NCI-H82 (cell line): Measurements from ENCODE around the gene PSME2.

Source experiments
- DNase-seq: peaks from one replicate; lab custom pipeline; 2025; lab: John Stamatoyannopoulos, UW

PSME2 gene, protein sequence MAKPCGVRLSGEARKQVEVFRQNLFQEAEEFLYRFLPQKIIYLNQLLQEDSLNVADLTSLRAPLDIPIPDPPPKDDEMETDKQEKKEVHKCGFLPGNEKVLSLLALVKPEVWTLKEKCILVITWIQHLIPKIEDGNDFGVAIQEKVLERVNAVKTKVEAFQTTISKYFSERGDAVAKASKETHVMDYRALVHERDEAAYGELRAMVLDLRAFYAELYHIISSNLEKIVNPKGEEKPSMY

DNA sequence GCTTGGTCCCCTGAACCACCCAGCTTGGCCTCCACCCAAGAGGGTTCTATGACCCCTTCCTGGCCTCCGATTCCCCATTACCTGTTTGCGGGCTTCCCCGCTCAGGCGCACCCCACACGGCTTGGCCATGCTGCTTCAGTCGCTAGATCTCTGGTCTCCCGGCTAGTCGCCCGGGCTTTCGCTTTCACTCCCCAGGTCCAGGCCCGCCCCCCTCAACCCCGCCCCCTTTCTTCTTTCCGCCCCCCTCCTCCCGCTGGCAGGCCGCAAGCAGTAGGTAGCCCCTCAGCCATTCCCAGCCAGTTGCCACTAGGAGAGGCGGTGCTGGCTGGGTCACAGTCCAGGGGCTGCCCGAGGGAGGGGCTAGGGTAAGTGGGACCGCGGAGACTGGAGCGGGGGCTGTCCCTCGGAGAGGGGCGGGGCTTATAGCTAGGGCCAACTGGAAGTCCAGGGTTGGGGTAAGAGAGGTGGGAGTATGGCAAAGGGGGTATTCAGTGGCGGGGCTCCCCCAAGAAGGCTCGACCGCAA is at the start of gene PSME2:
PSME2 (minus strand) TSS at position 158 of the 525 bp plus-strand sequence; CDS start at position 129, 29 bp downstream.
- peak; percentile 98 for DNase-seq

DNA sequence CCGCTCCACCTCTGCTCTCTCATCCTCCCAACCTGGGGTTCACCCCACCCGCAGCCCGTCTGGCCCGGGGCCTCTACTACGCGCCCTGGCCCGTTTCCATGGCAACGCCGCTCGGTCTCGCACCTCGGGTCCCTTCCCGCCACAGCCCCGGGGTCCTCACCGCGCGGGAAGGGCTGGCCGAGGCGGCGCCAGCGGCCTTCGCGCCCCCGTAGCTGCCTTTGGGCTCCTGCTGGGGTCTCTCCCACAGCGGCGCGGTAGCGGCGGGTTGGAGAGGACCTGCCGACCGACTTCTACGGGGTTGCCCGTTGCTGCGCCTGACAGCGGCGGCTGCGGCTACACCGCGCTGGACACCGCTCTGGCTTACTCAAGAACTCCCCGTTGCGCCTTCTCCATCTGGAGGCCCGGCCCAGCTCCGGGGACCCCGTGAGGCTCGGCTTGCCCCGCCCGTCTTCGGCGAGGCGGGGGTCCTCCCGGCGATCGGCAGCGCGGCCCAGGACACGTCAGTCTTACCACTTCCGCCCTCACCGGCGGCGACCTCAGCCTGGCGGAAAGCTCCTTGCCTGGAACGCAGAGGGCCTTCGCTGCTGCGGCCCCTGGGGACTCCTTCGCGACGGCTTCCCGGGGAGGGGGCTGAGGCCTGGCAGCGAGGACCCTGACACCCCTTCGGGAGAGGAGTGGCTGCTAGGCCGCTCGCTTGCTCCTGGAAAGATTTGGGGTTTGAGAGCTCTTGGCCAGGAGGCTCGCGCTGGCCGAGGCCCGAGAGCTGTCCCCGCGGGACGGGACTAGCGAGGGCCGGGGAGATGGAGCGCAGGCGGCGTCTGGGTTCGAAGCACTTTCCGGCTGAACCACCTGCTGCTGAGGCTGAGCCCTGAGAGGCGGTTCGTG is 49.0 kb upstream of the PSME2 start, which contains the start of gene TM9SF1:
TM9SF1 (minus strand) TSS at position 256 of the 885 bp plus-strand sequence. CDS start 422 bp downstream, outside the sequence.
- DNase-seq: peak; percentile 88

DNA sequence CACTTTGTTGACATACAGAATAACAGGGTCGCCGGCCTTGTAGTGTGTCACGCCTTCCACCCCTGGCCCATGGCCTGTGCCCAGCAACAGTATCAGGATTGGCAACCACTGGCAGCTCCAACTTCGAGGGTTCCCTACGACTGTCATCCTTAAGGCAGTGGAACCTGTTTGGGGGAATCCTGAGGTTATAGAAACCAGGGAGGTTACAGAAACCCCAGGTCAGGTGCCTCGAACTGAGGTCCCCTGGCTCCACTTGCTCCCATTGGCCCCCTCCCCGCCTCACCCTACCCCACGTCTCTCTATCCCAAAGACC is 48.4 kb upstream of the PSME2 start:
- DNase-seq: no peak

DNA sequence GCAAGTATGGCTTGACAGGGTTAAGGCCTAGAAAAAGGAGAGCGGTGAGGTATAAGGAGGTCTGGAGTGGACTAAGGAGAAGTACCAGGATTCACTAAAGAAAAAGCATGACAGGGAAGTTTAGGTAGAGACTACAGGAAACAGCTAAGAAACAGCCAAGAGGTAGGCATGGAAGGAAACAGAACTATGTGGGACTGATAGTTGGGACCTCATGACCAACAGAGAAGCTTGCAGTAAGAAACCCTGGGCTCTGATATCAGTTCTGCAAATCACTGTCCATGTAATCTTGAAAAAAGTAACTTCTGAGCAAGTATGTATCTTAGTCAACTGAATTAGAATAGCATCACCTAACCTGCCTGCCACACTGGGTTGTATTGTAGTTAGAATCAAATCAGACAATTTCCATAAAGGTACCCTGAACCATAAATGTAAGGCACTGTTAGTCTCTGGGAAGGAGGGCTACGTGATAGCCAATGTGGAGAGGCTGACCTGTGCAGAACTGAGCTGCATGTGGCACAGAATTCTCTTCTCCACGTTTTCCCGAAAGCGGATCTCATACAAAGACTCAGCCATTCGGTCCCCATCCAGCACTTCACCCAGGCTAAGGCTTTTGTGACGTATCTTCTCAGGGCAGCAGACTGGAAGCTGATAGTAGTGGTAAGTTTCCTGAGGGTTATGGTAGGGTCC is 47.9 kb upstream of the PSME2 start:
- no peak for DNase-seq

DNA sequence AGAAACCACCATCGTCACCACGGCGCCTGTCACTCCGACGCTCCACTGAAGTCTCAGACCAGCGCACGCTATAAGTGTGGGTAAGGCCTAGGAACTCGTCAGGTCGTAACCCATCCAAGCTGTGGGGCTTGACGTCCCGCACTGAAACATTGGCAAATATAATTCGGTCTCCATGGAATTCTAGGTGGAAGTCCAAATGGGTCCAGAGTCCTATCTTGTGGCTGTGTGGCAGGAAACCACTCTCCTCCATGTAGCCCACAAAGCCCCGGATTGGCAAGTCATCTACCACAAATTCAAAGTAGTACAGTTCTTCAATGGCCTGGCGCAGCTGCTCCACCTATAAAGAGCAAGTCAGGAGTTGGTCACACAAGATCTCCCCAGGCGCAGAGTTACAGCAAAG is 46.5 kb upstream of the PSME2 start:
- DNase-seq: no peak

DNA sequence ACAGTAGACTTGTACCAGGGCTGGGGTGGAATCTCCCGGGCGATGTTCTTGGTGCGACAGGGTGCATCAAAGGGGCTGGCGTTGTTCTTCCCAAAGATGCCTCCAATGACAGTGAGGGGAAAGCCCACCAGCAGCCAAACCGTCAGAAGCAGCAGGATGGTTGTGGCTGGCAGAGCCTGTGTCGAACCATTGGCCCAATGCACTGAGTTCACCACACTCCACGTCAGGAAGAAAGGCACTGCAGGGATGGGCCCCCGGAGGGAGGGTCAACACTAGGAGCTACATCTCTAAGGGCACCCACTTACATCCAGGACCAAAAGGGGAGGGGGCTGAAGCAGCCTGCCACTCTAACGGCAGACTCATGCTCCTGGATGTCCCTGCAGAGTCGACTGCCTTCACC is 44.0 kb upstream of the PSME2 start:
- no peak for DNase-seq

DNA sequence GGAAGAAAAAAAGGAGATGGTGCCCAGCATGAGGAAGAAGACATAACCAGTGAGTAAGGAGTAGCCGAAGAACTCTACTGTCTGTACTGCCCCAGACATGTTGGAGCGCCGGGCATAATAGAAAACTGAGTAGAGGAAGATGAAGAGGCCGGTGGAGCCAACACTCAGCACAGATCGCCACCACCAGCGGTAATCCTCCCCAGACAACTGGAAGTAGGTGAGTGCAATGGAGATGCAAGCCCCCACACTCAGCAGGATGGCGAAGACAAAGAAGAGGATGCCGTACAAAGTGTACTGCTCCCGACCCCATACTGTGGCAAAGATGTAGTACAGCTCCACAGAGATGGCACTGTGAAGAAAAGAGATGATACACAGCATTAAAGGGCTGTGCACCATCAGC is 43.0 kb upstream of the PSME2 start:
- DNase-seq: no peak

DNA sequence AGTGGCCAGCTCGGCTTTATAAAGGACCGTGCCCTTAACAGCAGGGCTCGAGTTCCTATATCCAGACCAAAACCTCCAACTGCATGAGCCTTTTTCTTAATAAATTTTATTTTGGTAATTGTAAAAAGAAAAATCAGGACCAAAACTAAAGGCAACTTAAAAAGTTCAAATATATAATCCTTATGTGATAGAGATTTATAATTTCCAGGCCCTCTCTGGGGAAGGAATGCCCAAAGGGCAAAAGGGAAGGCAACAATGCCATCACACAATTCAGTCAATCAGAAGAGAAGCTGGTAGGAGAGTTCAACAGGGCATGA is 42.6 kb upstream of the PSME2 start:
- DNase-seq: no peak

DNA sequence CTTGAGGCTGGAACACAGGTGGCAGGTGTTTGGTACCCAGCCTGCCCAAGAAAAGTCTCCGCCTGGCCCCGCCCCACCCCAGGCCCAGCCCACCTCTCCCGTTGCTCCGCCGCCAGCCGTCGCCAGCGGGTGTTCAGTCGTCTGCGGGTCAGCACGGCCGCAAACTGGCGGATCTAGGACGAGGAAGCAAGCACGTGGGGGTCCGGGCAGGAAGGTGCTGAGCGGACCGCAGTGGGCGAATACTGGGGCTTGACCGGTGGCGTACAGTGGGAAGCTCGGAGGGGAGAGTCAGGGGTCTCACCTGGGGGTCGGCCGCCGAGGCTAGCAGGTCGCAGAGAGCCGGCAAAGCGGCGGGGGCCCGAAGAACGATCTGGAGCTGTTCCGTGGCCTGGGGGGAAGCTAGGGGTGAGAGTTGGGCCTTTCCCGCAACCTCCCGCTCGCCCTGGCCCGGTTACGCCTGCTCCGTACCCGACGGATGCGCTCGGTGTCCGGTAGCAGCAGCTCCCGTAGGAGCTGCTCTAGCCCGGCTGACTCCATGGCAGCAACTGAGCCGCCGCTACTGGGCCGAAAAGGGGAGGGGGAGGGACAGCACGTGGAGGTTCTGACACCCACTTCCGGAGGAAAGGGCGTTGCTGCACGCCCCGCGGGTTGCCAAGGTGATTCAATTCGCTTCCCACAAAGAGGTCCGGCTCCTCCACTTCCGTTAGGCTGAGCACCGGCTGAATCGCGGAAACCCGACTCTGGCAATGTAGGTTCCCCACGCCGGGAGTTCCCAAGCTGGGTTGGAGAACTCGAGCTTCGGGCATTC is 42.0 kb upstream of the PSME2 start, which contains the start of gene IPO4:
IPO4 (minus strand) TSS at position 566 of the 808 bp plus-strand sequence; CDS start at position 537, 29 bp downstream.
- peak; percentile 98 for DNase-seq

DNA sequence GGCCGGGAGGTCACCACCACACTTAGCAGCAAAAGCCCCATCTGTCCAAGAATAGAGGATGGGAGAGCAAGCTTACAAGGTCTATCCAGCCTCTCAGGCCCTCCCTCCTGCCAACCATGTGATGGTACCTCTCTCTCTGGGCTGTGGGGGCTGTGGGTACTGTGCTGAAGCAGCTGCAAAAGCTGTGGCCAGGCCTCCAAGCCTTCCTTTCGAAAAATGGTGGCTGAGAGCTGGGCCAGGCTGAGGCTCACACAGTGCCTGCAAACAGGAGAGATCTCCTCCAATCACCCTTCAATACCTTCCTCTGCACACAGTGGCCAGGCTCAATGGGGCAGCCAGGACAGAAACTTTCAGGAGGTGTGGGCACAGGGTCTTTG is 41.1 kb upstream of the PSME2 start:
- DNase-seq: no peak

DNA sequence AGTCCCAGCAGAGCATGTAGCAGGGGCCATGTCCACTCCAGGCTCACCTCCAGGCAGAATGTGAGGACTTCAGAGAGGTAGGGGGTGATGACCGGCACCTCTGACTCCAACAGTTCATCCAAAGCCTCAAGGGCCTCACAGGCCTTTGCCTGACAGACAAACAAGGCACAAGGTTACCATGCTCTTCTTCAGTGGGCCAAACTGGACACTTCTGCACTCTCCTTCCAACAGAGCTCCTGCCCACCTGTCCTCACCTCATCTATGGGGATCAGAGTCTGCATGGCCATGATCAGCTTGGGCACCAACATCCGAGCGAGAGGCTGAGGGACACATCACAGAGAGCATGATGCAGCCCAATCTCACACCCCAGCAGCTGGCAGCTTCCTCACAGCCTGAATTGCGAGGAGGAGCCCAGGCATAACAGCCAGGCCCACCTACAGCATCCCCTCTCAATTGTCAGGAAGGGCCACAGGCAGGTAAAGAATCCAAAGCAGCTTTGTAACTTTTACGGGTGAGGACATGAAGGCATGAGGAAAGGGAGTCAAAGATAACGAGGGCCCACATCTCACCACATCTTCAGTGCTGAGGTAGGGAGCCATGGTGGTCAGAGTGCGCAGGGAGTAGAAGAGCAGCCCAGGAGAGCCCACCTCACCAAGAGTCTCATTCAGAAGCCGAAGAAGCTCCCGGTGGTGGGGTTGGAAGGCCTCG is 40.6 kb upstream of the PSME2 start:
- no peak for DNase-seq

DNA sequence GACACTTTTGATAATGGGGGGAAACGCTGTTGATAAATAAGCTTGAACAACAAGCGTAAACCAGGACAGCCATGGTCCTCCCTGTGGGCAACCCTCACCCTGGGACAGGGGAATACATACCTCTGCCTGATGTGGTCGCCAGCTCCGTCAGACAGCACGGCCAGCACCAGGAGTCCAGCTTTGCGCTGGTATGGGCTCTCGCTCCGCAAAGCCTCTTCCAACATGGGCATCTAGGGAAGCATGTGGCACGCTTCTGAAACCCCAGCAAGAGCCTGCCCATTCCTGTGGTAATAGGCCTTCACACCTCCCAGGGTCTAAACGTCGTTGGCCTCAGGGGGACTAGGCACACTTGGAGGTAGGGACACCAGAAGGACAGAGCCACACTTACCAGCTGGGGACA is 39.3 kb upstream of the PSME2 start:
- DNase-seq: no peak

DNA sequence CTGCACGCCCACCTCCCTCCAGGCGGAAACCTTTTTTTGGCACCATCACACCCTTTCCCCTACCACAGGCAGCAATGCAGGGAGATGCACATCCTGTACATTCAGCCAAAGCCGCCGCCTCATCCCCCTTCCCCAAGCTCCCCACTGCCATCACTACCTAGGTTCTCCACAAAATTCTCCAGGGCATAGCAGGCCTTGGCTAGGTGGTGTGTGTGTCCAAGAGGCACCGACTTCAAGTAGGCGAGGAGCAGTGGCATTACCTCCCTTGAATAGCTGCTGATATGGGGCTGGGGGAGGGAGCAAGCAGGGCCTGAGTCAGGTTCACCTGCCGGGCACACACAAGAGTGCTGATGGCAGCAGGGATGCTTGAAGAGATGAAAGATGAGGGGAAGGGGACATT is 38.6 kb upstream of the PSME2 start:
- DNase-seq: no peak

DNA sequence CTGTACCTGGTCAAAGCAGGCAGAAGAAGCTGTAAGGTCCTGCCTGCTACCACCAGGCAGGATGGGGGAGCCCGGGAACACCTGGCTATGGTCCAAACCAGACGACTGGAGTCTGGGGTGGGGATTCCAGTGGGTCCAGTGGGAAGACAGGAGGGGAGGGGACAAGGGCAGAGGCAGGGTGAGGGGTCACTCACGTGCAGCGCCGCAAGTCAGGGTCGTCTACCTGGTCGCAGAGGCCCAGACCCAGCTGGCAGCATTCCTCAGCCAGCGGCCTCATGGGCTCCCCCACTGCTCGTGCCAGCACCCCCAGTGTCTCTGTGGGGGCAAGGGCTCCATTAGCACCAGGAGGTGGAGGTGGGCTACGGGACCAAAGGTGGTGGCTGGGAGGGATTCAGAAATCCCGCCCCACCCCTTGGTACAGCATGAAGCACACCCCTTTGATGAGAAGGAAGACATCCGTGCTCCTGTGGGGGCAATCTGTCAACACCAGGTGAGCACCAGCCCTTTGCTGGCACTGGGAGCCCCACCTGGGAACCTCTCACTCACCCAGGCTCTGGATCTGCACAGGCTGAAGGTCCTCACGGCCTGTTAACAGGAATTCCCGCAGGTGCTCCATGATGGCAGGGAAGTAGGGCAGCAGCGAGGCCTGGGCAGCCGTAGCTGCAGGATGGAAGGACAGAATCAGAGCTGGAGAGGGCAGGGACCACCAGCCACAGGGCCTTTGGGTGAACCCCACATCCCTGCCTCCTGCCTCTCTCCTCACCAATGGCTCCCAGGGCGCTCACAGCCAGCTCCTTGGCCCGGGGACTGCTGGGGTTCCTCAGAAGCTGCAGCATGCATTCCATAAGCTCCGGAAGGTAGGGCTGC is 37.9 kb upstream of the PSME2 start:
- no peak for DNase-seq

DNA sequence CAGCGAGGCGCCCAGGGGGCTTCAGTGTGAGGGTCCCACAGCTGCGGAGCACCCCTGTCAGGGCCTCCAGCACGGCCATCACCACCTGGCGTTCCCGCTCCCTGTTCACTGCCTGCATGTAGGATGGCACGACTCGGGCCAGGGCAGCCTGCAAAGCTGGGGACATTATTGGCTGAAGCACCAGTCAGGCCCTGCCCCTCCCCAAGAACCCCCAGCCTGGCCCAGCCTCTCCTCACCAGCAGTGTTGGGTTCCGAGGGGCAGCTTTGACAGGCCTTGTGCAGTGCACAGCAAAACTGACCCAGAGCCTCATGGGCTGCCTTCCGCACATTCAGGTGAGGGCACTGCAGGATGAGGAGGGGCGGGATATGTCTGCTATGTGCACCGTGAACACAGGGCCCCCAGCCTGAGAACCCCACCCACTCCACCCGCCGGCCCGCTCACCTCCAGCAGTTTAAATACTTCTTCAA is 36.6 kb upstream of the PSME2 start:
- no peak for DNase-seq

DNA sequence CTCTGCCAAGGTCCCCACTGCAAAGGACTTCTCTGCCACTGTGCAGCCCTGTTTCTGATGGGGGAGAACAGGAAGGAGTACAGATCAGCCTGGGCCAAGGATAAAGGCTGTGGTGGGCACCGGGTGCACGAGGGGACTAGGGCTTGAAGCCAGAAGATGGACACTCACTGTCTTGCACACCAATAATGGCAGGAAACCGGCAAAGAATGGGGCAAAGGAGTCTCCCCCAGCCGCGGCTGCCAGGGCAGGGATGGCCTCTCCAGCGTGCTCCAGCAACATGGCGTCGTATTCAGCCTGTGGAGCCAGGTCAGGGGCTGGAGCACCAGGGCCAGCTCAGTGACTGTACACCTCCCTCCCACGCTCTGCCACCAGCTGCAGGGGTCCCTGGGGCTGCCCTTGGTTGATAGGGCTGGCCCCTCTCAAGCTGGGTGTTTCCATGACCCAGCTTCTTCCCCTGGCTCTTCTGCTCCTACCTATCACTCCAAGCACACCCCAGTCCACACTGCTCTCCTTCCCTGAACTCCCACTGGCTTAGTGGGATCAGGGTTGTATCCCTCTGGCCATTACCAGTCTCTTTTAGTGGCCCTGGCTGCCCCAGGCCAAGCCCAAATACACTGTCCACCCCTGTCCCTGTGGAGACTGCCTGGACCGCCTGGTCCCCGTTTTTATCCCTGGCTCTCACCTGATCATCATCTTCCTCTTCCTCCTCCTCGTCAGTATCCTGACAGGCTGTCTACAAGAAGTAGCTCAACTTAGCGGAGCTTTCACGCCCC is 35.9 kb upstream of the PSME2 start:
- DNase-seq: no peak

DNA sequence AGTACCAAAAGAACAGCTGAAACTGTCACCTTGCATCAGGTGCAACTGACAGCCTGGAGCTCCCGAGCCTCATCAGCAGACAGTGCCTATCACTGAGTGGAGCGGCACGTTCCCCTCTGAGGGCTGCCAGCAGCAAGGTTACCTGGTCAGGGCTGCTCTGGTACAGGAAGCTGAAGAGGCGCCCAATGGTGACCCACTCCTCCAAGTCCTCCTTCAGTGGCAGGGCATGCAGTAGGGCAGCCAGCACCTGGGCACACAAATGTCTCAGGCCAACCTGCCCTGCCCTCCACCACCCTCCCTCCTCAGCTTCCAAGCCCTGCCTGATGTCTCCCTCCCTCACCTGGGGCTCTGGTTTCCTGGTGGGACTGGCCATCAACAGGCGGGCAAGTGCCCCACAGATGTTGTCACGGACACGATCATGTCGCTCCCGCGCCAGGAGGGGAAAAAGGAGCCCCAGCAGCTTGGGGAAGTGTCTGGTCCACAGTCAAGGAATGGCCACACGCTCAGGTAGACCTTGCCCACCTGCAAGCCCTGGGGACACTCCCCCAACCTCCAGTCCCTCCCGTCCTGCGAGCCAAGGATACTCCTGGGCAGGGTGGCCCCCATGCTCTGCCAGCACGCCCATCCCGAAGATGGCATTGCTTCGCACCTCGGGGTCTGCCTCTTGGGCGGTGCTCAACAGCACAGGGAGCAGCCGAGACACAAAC is 35.1 kb upstream of the PSME2 start:
- no peak for DNase-seq

DNA sequence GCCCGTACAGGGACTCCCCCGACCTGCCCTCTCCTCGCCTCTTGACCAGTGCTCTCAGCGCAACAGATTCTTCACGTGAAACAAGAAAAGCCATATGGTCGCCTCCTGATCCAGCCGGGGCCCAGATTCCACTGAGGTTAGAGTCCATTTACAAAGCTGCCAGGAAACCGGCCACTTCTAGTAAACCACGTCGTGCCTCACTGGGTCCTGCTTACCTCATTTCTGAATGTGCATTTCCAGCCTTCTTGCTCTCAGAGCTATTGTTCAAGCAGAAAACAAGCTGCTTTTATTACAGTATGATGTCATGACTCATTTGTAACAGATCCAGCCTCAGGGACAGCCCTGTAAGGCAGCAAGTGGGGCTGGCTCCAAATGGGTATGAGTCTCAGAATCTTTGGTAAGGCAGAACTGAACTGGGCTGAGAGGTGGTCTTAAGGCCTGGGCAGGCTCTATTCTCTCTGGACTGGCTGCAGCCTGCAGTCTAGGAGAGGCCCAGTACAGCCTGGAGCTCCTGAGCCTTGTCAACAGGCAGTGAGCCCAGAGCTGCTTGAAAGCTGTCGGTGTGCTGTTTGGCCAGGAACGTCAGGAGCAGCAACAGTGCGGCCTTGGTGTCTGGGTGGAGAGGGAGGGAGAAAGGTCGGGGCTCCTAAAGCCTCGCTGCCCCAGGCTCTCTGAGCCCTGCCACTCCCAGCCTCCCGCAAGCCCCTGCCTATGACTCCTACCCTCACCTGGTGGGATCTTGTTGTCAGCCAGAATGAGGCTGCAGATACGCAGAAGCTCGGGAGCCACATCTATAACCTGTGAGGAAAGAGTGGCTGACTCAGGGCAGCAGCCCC is 33.8 kb upstream of the PSME2 start:
- DNase-seq: no peak
